ENCODE measurements around the gene PRDX4.
"Not testable (repeated sequence)": the region's sequence is repeated elsewhere in the genome, so short reads cannot be mapped to it uniquely, and the experiment has no call there.

PRDX4 gene

DNA sequence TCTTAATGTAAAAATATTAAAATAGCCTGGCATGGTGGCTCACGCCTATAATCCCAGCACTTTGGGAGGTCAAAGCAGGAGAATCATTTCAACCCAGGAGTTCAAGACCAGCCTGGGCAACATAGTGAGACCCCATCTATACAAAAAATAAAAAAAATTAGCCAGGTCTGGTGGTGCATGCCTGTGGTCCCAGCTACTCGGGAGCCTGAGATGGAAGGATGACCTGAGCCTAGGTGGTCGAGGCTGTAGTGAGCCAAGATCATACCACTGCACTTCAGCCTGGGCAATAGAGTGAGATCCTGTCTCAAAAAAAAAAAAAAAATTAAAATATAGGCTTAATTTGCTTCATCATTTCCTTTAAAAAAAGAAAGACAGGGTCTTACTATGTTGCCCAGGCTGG is 9.2 kb downstream of the PRDX4 start:
- DNase-seq = not testable (repeated sequence)

DNA sequence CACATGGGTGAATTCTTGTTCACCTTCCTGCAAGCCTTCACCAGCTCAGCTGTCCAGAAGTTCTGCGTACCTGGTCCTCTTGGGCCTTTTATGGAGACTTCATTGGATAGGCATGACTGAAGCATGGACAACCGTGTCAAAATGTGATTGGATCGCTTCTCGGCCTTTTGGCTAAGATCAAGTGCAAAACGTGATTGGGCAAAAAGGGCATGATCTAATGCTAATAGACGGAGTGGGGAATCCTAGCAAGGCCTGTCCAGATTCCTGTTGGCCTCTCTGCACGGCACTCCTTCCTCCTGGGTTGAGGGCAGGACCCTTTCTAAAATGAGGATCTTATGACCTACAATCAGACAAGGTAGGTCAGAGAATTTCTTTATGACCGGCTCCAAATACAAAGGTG is 24.9 kb downstream of the PRDX4 start:
- no peak for DNase-seq

GRCh38 chrX:23694606-23695005 is 27.3 kb downstream of the PRDX4 start:
- peak; percentile 55 for DNase-seq

DNA sequence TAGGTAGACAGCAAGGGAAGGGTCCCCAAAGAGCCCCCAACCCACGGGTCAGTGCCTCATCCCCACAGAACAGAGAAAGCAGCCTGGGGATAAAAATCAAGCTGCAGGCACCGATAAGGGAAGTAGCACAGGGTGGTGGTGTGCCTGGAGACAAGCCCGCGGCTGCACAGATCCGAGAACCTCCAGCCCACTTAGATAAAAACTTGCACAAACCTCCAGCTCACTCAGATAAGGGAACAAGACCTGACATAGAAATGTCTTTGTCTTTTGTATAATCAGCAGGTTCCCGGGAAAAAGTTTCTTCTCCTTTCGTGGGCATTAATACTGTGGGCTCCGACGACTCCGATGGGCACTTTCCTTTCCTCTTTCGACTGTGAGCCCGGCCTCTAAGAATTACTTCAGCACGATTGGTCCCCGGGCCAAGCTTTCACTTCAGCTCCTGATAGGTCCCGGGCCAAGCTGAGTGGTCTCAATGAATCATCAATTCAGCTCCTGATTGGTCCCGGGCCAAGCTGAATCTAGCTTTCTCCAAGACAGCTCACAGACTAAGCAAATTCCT is 32.4 kb downstream of the PRDX4 start:
- DNase-seq = no peak

DNA sequence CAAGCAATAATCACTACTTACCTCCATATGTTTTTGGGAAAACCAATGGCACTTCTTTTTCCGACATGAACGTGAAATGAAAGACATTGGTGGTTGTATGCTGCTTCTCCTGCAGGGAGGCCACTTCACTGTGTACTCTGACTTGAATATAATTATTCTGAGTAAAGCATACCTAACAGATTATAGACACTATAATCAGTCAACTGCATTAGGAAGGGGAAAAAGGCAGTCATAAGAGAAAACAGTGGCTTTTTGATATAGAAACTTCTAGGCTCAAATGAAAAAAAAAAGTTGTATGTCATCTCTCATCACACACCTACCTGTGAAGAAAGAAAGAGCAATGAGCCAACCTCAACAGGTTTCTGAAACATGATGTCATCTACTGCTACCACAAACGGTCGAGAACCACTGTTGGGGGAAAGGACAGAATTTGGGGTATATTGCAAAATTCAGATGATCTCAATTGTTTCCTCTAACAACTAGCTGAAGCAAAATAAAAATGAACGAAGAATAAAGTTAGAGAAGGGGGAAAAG is 37.4 kb downstream of the PRDX4 start:
- no peak for DNase-seq

DNA sequence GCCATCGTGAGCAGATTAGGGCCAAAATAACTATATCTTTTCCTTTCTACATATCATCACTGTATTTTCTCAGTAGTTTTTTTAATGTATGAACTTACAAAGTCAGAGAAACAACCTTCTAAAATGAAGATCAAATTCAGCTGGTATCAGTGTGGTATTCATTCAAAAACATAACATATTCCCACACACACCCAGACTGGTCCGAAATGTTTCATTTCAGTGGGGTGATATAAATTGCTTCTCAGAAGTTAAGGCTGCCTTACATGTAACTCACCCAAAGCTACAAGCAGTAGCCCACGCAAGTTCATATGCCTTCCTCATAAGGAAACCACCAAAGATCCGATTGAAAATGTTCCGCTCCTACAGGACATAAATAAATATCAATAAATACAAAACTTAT is 37.9 kb downstream of the PRDX4 start:
- DNase-seq = no peak

- DNase-seq = no peak
Measured at GRCh38 chrX:23720117-23720677, 52.9 kb downstream of the PRDX4 start.

DNA sequence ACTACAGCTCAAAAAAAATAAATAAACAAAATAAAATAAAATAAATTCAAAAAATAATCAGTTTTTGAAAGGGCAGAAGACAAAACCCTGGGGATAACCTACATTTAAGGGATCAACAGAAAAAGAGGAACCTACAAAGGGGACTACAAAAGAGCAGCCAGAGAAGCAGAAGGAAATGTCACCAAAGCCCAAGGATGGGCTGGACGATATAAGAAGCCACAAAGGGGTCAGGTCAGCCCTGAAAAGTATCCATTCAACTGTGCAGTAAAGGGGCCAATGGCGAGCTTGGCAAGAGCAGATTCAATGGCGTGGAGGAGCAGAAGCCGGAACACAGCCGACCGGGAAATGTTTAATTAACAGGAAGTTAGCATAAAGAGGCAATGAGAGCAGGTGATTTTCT is 58.9 kb downstream of the PRDX4 start:
- no peak for DNase-seq

- no peak for DNase-seq
Measured at GRCh38 chrX:23727206-23727605, 59.9 kb downstream of the PRDX4 start.

GRCh38 chrX:23729214-23729613 is 61.9 kb downstream of the PRDX4 start:
- no peak for DNase-seq

GRCh38 chrX:23731951-23732350 is 64.7 kb downstream of the PRDX4 start:
- DNase-seq = no peak

- peak; percentile 77 for DNase-seq
Measured at GRCh38 chrX:23732704-23733103, 65.4 kb downstream of the PRDX4 start.
